Measurements from ENCODE around the gene OTUB2. TPM values are rescaled to one million over a fixed set of nuclear protein-coding genes. Genes with fewer than 3 reads are reported as not detected.

The OTUB2 gene
- total RNA-seq, 2 donors from 2014 or later: 6.3 to 6.7 TPM

DNA sequence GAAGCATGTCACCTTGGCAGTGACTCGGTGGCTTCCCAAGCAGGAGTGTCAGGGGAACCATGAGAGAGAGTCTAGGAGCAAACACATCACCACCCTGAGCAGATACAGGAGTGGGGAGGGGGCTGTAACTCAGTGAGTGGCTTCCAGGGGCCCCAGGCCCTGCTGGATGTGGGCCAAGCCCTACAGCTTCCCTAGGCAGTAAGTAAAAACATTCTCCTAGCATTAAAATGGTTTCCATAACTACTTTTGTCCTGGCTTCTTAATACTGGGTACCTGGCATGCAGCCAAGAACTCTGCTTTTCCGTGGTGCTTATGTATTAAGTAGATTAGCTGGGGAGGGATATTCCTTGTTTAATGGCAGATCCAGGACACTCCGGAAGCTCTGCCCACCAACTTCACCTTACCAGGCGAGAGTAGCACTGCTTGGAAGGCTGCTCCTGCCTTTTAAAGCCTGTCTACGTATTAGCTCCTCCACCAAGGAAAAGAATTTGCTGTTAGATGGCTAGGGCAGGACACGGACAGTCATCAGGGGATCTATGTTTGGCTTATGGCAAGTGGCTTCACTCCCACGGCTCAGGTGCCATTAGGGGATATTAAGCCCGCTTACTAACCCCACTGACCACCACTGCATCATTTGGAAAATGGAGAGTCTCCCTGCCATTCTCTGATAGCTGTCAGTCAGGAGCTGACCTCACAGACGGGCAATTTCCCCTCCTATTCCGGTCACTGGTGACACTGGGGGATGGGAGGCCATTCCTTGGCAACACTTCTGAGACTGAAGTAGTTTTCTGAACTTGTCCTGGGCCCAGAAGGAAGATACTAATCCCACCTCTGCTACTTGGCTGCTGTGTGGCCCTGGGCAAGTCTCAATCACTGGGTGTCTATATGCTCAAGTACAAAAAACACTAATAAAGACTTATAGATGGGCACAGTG, 22.8 kb downstream of the OTUB2 start:
- Mint-ChIP-seq H3K27me3 (ENCODE audit: insufficient read depth) (no peaks in the 10 kb centered on the region), H3K4me3 (no peak overlapping the region), H3K9me3 (no peaks in the 10 kb centered on the region), H3K27ac (no peak overlapping the region), H3K4me1 (no peaks in the 10 kb centered on the region), H3K36me3 (ENCODE audit: low read depth) (peaks cover 56% of the 10 kb centered on the region)
- H3K27ac ChIP-seq (ENCODE audit: low read depth, low read length): peak overlapping the region; percentile 64
- H3K4me1 ChIP-seq (ENCODE audit: control insufficient read depth, insufficient read depth, low read length): no peaks in the 10 kb centered on the region
- peaks cover 68% of the 10 kb centered on the region for H3K36me3 ChIP-seq (ENCODE audit: control insufficient read depth, insufficient read depth, low read length)
- 92 to 94% methylated on average over 9 to 10 of the region's 10 CpGs for WGBS, 2 experiments (ENCODE audit: insufficient coverage in 1 of 2, insufficient read length in 1 of 2)
- peak; percentile 13 for DNase-seq
- no peaks in the 10 kb centered on the region for H3K27me3 ChIP-seq (ENCODE audit: control insufficient read depth, insufficient read depth, low read length, poor library complexity, severe bottlenecking)
- H3K4me3 ChIP-seq (ENCODE audit: low read length): no peak overlapping the region
- TF ChIP-seq, protein P1, sequence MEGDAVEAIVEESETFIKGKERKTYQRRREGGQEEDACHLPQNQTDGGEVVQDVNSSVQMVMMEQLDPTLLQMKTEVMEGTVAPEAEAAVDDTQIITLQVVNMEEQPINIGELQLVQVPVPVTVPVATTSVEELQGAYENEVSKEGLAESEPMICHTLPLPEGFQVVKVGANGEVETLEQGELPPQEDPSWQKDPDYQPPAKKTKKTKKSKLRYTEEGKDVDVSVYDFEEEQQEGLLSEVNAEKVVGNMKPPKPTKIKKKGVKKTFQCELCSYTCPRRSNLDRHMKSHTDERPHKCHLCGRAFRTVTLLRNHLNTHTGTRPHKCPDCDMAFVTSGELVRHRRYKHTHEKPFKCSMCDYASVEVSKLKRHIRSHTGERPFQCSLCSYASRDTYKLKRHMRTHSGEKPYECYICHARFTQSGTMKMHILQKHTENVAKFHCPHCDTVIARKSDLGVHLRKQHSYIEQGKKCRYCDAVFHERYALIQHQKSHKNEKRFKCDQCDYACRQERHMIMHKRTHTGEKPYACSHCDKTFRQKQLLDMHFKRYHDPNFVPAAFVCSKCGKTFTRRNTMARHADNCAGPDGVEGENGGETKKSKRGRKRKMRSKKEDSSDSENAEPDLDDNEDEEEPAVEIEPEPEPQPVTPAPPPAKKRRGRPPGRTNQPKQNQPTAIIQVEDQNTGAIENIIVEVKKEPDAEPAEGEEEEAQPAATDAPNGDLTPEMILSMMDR (conservative IDR thresholded peaks at IDR 0.05): no peak
- H3K9ac ChIP-seq (ENCODE audit: extremely low read depth, low read length, poor library complexity, severe bottlenecking): no peak overlapping the region
- H3K9me3 ChIP-seq (ENCODE audit: control insufficient read depth, low read length): no peaks in the 10 kb centered on the region

GRCh38 chr14:94049625-94050023, 23.5 kb downstream of the OTUB2 start:
- DNase-seq: no peak
- TF ChIP-seq, protein P1 (conservative IDR thresholded peaks at IDR 0.05): no peak

DNA sequence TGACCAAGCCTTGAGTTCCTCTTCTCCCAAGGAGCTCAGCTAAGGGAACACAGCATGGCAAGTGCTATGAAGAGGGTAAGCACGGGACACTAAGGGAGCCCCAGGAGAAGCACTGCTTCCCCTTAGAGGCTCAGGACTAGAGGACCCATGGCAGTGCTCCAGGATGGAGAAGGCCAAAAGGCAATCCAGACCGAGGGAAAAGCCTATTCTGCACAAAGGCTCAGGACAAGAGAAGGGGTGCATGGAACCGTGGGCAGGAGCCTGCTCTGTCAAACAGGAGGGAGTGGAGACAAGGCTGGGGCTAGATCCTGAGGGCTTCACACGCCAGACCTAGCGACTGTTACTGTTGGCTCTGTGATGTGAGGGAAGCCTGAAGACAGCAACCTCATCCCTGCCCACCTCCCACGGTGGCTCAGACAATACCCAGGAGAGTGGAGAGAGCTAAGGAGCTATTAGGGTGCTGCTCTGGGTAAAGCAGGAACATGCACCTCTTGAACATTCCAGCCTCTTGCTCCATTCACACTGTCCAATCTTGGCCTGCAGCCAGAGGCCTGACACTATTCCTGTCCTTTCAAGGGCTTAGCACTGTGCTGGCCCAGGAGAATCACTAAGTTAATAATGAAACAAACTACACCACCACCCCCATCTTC, 24.2 kb downstream of the OTUB2 start:
- no peaks in the 10 kb centered on the region for H3K4me1 ChIP-seq (ENCODE audit: control insufficient read depth, insufficient read depth, low read length)
- no peak for DNase-seq
- Mint-ChIP-seq H3K9me3 (no peaks in the 10 kb centered on the region), H3K27me3 (ENCODE audit: insufficient read depth) (no peaks in the 10 kb centered on the region), H3K36me3 (ENCODE audit: low read depth) (peaks cover 66% of the 10 kb centered on the region), H3K4me3 (no peak overlapping the region), H3K4me1 (no peaks in the 10 kb centered on the region), H3K27ac (no peak overlapping the region)
- H3K9ac ChIP-seq (ENCODE audit: extremely low read depth, low read length, poor library complexity, severe bottlenecking): no peak overlapping the region
- H3K36me3 ChIP-seq (ENCODE audit: control insufficient read depth, insufficient read depth, low read length): peaks cover 82% of the 10 kb centered on the region
- TF ChIP-seq, protein P1 (conservative IDR thresholded peaks at IDR 0.05): no peak
- H3K4me3 ChIP-seq (ENCODE audit: low read length): no peak overlapping the region
- H3K9me3 ChIP-seq (ENCODE audit: control insufficient read depth, low read length): no peaks in the 10 kb centered on the region
- H3K27me3 ChIP-seq (ENCODE audit: control insufficient read depth, insufficient read depth, low read length, poor library complexity, severe bottlenecking): no peaks in the 10 kb centered on the region
- WGBS, 2 experiments (ENCODE audit: insufficient coverage in 1 of 2, insufficient read length in 1 of 2): 87 to 92% methylated on average over 5 to 6 of the region's 6 CpGs
- no peak overlapping the region for H3K27ac ChIP-seq (ENCODE audit: low read depth, low read length)

More at GRCh38 chr14:94049625-94050023, 23.5 kb downstream of the OTUB2 start:
- no peak overlapping the region for H3K4me3 ChIP-seq (ENCODE audit: low read length)
- peaks cover 75% of the 10 kb centered on the region for H3K36me3 ChIP-seq (ENCODE audit: control insufficient read depth, insufficient read depth, low read length)
- Mint-ChIP-seq H3K4me3 (no peak overlapping the region), H3K27ac (no peak overlapping the region), H3K36me3 (ENCODE audit: low read depth) (peaks cover 62% of the 10 kb centered on the region), H3K4me1 (no peaks in the 10 kb centered on the region), H3K27me3 (ENCODE audit: insufficient read depth) (no peaks in the 10 kb centered on the region), H3K9me3 (no peaks in the 10 kb centered on the region)
- WGBS, 2 experiments (ENCODE audit: insufficient coverage in 1 of 2, insufficient read length in 1 of 2): 91 to 100% methylated on average over 1 to 2 of the region's 2 CpGs
- H3K27ac ChIP-seq (ENCODE audit: low read depth, low read length): no peak overlapping the region
- no peaks in the 10 kb centered on the region for H3K9me3 ChIP-seq (ENCODE audit: control insufficient read depth, low read length)
- H3K27me3 ChIP-seq (ENCODE audit: control insufficient read depth, insufficient read depth, low read length, poor library complexity, severe bottlenecking): no peaks in the 10 kb centered on the region
- no peak overlapping the region for H3K9ac ChIP-seq (ENCODE audit: extremely low read depth, low read length, poor library complexity, severe bottlenecking)
- H3K4me1 ChIP-seq (ENCODE audit: control insufficient read depth, insufficient read depth, low read length): no peaks in the 10 kb centered on the region

Measured in endodermal cell (in vitro differentiated cells).